AG09309 (cell line): ENCODE measurements around the gene SYTL1.

ENCODE experiments used
- DNase-seq: peaks from one replicate; pipeline ENCODE4 v3.0.0-alpha.2; 2010; ENCODE audit warnings: low read depth
- H3K4me3 ChIP-seq: 2 replicates; pipeline ENCODE4 v1.5.1; 2011; ENCODE audit warnings: mild to moderate bottlenecking, low read depth, low read length, moderate library complexity; ENCODE audit not compliant: control insufficient read depth
- TF ChIP-seq, protein P1 (sequence below): IDR thresholded peaks from 2 replicates; pipeline ENCODE4 v1.5.1; 2011; ENCODE audit warnings: mild to moderate bottlenecking, low read depth, low read length, inconsistent platforms; ENCODE audit not compliant: insufficient read depth, control insufficient read depth; ENCODE audit errors: missing control alignments

SYTL1 gene

DNA sequence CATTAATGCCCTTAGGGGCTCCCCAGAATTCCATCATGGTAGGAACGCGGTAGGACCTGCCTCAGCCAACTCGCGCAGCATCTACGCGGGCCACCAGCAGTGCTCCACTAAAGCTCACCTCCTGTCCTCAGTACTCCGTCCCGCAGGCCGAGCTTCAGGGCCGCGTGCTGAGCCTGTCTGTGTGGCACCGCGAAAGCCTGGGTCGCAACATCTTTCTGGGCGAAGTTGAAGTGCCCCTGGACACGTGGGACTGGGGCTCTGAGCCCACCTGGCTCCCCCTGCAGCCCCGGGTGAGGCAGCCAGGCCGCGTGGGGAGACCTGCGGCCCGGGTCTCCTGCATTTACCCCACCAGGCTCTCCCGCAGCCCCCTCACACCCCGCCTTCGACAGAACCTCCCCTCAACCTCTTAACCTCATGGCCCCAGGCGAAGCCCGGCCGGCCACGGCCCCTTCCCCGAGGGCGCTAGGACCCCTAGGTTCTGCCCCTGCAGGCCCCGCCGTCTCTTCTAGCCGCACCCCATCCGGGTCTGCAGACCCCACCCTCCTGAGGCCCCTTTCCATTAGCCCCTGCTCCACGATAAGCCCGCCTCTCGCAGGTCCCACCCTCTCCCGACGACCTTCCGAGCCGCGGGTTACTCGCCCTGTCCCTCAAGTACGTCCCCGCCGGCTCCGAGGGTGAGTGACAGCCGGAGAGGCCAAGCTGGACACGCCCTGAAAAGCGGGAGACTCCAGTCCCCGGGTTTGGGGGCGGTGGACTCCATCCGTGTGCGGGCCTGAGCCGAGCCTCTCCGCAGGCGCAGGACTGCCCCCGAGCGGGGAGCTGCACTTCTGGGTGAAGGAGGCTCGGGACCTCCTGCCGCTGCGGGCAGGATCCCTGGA is 9.1 kb downstream of the SYTL1 start:
- DNase-seq, result no peak
- TF ChIP-seq, protein P1, sequence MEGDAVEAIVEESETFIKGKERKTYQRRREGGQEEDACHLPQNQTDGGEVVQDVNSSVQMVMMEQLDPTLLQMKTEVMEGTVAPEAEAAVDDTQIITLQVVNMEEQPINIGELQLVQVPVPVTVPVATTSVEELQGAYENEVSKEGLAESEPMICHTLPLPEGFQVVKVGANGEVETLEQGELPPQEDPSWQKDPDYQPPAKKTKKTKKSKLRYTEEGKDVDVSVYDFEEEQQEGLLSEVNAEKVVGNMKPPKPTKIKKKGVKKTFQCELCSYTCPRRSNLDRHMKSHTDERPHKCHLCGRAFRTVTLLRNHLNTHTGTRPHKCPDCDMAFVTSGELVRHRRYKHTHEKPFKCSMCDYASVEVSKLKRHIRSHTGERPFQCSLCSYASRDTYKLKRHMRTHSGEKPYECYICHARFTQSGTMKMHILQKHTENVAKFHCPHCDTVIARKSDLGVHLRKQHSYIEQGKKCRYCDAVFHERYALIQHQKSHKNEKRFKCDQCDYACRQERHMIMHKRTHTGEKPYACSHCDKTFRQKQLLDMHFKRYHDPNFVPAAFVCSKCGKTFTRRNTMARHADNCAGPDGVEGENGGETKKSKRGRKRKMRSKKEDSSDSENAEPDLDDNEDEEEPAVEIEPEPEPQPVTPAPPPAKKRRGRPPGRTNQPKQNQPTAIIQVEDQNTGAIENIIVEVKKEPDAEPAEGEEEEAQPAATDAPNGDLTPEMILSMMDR, result no peak
- H3K4me3 ChIP-seq, result no peak overlapping the region

DNA sequence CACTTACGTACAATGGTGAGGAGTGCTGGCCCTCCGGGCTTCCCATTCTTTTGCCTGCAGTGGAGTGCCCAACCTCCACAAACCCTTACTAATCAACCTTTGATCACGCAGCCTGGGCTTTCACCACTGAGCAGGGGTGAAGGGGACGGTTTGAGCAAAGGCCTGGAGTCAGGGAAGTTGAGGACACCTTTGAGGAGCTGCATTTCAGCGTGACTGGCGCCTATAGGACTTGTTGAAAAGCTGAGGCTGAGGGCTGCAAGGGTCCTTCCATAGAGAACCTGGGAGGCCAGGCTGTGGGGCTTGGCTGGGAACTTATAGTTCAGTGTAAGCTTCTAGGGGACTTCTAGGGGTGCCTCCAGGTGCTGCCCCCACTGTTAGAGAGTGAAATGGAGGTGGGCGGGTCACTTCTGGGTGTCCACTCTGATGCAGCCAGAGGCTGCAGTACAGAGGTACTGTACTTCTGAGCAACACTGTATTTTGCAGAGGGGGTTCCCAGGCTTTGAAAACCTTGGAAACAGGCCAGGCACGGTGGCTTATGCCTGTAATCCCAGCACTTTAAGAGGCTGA is 9.8 kb downstream of the SYTL1 start:
- TF ChIP-seq, protein P1, result no peak
- DNase-seq, result no peak
- no peak overlapping the region for H3K4me3 ChIP-seq

DNA sequence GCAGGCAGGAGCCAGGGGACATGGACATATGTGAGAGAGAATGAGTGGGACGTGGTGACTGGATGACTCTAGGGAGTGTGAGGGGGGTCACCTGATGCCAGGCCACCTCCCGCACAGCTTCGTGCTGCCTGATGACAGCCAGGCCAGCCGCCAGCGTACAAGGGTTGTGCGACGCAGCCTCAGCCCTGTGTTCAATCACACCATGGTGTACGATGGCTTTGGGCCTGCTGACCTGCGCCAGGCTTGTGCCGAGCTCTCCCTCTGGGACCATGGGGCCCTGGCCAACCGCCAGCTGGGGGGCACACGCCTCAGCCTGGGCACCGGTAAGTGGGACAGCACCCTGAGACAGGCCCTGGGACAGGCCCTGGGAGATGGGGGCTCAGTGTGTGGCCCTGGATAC is 11.3 kb downstream of the SYTL1 start:
- DNase-seq, result no peak
- TF ChIP-seq, protein P1, result no peak
- H3K4me3 ChIP-seq, result no peak overlapping the region

DNA sequence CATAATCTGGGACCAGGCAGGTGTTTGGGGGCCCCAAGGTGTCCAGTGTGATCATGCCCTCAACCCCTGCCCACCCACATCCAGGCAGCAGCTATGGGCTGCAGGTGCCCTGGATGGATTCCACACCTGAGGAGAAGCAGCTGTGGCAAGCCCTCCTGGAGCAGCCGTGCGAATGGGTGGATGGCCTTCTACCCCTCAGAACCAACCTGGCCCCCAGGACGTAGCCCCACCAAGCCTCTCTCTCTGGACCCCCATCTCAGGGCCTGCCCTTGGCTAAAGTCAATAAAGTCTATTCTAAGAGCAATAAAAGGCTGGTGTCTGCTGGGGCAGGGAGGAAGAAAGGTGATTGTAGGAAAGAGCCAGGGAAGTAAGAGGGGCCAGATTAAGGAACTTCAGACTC is 11.8 kb downstream of the SYTL1 start:
- TF ChIP-seq, protein P1, result no peak
- H3K4me3 ChIP-seq, result no peak overlapping the region
- no peak for DNase-seq

DNA sequence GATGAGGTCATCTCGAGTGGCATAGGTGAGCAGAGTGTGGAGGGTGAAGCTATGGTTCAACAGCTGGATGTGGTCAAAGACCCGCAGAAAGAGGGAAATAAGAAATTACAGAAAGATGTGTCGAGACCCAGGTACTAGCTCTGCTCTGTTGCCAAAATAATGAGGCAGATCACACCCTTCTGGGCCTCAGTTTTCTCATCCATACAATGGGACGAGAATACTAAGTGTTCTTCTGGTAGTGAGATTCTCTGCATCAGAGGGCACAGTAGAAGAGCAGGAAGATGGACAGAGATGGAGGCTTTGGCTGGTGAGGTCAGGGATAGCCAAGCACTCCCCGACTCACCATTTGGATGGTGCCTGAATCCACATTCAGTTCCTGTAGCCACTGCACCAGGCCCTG is 13.9 kb downstream of the SYTL1 start:
- TF ChIP-seq, protein P1, result no peak

DNA sequence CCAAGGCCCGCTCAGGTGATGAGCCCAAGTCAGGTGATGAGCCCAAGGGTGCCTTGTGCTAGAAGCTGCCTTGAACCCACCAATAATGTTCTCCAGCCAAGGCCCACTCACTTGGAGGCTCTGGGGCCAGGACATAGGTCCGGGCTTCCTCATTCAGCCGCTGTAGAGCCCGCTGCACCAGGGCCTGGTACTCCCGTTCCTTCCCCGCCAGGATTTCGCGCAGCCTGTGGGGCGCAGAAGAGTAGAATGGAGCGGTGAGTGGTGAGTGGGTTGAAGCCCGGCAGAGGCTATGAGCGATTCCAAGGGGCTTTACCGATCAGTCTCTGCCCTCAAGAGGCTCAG is 14.4 kb downstream of the SYTL1 start:
- no peak for DNase-seq
- no peak overlapping the region for H3K4me3 ChIP-seq
- TF ChIP-seq, protein P1, result no peak

More for the DNA sequence above, 13.9 kb downstream of the SYTL1 start:
- no peak overlapping the region for H3K4me3 ChIP-seq
- DNase-seq, result no peak
